Epithelial cell of esophagus (primary cell): ENCODE results near the gene TRAF7.
A peak's percentile ranks its signal among the peaks of the same experiment; 100 is the strongest.

Source experiments
- DNase-seq: peaks from one replicate; pipeline ENCODE4 v3.0.0; 2010; ENCODE audit warnings: low read depth
- H3K4me3 ChIP-seq: 2 replicates; pipeline ENCODE4 v1.5.1; 2011; ENCODE audit warnings: mild to moderate bottlenecking, low read length, control low read depth
- TF ChIP-seq, protein P1 (sequence below): IDR thresholded peaks from 2 replicates; pipeline ENCODE4 v1.5.1; 2011; ENCODE audit warnings: low read depth, mild to moderate bottlenecking, low read length, control low read depth, inconsistent platforms; ENCODE audit not compliant: insufficient read depth; ENCODE audit errors: missing control alignments

TRAF7 gene

DNA sequence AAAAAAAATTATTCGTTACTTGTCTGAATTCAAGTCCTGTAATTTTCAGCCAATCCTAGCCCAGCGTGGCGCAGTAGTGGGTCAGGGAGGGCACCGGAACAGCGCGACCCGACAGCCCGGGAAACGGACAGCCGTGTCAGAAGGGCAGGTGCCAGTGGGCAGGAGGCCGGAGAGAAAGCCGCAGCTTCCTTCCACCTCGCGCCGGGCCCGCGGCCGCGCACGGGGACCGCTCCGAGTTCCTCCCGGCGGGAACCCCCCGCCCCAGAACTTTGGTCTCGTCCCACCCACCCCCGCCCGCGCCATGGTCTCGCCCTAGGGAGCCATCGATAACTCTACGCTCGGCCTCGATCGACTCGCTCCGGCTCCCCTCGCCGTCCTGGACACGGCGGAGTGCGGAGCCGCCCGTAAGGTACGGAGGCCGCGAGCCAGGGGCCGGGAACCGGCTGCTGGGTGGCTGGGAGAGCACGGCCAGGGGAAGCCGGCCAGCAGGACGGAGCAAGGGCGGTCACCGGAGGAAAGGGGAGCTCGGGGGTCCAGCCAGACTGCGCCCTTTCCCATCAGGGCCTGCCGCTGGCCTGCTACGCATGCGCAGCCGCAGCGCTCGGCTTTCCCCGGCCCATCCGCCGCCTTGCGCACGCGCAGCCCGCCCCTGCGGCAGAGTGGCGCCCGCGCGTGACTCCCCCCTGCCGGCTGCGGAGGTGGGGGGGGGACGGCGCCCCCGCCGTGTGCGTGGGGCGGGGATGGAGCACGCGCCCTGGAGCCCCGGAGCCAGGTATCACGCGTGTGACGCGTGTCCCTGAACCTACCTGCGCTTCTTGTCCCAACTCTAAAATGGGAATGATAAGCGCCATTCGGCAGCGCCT, 49.8 kb downstream of the TRAF7 start, which contains the start of gene MLST8:
Gene MLST8, plus strand, starts transcription at position 351 of the 863 bp plus-strand sequence. CDS start 632 bp downstream, outside the sequence.
- H3K4me3 ChIP-seq, result peak within 1 kb of the TSS; percentile 69
- TF ChIP-seq, protein P1, sequence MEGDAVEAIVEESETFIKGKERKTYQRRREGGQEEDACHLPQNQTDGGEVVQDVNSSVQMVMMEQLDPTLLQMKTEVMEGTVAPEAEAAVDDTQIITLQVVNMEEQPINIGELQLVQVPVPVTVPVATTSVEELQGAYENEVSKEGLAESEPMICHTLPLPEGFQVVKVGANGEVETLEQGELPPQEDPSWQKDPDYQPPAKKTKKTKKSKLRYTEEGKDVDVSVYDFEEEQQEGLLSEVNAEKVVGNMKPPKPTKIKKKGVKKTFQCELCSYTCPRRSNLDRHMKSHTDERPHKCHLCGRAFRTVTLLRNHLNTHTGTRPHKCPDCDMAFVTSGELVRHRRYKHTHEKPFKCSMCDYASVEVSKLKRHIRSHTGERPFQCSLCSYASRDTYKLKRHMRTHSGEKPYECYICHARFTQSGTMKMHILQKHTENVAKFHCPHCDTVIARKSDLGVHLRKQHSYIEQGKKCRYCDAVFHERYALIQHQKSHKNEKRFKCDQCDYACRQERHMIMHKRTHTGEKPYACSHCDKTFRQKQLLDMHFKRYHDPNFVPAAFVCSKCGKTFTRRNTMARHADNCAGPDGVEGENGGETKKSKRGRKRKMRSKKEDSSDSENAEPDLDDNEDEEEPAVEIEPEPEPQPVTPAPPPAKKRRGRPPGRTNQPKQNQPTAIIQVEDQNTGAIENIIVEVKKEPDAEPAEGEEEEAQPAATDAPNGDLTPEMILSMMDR, result no peak
- DNase-seq, result peak; percentile 84

DNA sequence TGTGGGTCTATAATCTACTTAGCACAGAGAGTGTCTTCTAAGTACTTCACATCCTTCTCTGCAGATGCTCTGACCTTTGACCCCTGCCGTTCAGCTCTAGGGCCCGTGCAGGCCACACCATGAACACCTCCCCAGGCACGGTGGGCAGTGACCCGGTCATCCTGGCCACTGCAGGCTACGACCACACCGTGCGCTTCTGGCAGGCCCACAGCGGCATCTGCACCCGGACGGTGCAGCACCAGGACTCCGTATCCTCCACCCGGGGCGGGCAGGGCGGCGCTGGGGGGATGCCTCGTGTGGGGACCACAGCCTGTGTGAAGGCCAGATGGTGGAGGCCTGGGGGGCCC, 50.4 kb downstream of the TRAF7 start:
- peak overlapping the region; percentile 69 for H3K4me3 ChIP-seq
- DNase-seq, result no peak
- TF ChIP-seq, protein P1, result no peak

DNA sequence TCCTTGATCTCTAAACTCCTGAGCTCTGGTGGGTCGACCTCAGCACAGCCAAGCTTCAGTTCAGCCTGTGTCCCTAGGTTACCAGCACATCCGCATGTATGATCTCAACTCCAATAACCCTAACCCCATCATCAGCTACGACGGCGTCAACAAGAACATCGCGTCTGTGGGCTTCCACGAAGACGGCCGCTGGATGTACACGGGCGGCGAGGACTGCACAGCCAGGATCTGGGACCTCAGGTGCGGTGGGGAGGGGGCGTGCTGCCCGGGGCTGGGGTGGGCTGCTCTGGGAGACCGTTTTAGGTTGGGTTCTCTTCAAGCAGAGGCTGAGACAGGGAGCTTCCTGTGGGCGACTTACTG, 50.8 kb downstream of the TRAF7 start:
- no peak for DNase-seq
- peak overlapping the region; percentile 69 for H3K4me3 ChIP-seq
- TF ChIP-seq, protein P1, result no peak

DNA sequence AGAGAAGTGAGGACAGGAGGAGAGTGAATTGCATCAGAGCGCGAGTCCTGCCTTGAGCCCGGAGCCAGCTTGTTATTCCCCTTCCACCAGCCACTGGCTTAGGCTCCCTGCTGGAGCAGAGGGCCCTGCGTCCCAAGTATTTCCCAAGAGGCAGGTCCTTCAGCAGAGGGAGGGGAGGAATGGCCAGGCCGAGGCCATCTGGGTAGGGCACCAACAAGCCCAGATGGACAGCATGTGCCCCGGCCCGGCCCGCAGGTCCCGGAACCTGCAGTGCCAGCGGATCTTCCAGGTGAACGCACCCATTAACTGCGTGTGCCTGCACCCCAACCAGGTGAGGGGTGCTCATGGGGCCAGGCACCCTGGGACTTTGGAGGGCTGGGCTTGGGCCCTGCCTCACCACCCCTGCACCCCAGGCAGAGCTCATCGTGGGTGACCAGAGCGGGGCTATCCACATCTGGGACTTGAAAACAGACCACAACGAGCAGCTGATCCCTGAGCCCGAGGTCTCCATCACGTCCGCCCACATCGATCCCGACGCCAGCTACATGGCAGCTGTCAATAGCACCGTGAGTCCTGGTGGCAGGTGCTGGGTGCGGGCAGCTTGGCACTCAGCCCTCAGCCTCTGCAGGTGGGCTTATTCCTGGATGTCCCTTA, 51.3 kb downstream of the TRAF7 start:
- no peak overlapping the region for H3K4me3 ChIP-seq
- TF ChIP-seq, protein P1, result no peak
- no peak for DNase-seq

DNA sequence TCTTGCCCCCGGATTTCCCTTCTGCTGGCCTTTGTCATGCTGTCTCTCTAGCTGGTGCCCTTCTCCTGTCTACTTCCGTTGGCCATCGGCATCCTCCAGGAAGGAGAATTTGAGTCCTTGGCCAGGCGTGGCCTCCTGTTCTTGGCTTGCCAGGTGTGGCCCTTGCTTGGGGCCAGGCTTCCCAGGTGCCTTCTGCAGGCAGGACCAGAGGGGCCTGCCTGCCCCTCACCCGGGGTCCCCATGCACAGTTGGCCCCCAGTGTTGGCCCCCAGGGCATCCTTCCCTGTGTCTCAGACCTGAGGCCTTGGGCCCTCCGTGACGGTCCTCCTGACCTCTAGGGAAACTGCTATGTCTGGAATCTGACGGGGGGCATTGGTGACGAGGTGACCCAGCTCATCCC, 52.3 kb downstream of the TRAF7 start:
- DNase-seq, result no peak
- no peak overlapping the region for H3K4me3 ChIP-seq
- TF ChIP-seq, protein P1, result no peak

DNA sequence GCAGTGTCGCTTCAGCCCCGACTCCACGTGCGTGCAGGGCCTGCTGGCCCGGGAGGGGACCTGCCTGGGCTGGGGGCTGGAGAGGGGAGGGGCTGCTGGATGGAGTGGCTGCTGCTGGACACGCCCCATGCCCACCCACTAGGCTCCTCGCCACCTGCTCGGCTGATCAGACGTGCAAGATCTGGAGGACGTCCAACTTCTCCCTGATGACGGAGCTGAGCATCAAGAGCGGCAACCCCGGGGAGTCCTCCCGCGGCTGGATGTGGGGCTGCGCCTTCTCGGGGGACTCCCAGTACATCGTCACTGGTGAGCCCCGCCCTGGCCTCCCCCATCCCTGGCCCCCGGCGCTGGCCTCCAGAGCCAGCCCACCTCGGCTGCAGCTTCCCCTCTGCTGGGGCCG, 52.7 kb downstream of the TRAF7 start:
- no peak for DNase-seq
- TF ChIP-seq, protein P1, result no peak
- H3K4me3 ChIP-seq, result no peak overlapping the region

DNA sequence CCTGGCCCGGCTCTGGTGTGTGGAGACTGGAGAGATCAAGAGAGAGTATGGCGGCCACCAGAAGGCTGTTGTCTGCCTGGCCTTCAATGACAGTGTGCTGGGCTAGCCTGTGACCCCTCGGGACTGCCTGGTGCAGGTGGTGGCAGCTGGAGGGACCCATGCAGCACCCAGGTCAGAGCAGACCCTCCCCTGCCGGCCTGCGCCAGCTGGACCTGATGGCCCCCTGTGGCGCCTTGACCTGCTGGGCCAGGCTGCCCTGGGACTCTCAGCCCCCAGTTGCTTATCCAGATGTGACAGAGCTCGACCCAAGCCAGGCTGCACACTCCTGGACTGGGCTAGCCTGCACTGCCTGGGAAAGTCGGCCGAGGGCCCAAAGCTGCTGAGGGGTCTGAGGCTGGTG, 53.2 kb downstream of the TRAF7 start:
- DNase-seq, result no peak
- TF ChIP-seq, protein P1, result no peak
- no peak overlapping the region for H3K4me3 ChIP-seq
